ENCODE results near the gene SPIC.

- TF ChIP-seq POLR2A (IDR thresholded peaks at IDR 0.05; ENCODE audit: low read depth, low read length) (no peak), CTCF (IDR thresholded peaks at IDR 0.05; ENCODE audit: extremely low read depth in 1 of 2, insufficient read depth in 1 of 2, low read depth in 1 of 2, low read length in 2 of 2) (no peak), MAX (IDR thresholded peaks at IDR 0.05; ENCODE audit: insufficient read depth, insufficient read length) (no peak), EZH2 (IDR thresholded peaks at IDR 0.05; ENCODE audit: borderline replicate concordance, low read depth, low read length, severe bottlenecking) (no peak)
These were observed 44.7 kb upstream of the SPIC start for GRCh38 chr12:101430456-101430855.

Measured in endothelial cell of umbilical vein (primary cell).